OCI-LY3 (cell line): ENCODE measurements around the gene EHF.
A peak's percentile ranks its signal among the peaks of the same experiment; 100 is the strongest.

Experiments
- H2AFZ ChIP-seq: fragments of 200-600, 300-600 bp; shearing (Covaris generic); 2 replicates; pipeline ENCODE4 v1.6.0; 2014; ENCODE audit warnings: antibody characterized with exemption, low read depth, low read length
- H3K27ac ChIP-seq: fragments of 200-600, 300-600 bp; sonication (generic); 2 replicates; pipeline ENCODE4 v1.5.1; 2014; ENCODE audit warnings: mild to moderate bottlenecking, low read length, moderate library complexity, mixed read lengths
- H3K27me3 ChIP-seq: fragments of 200-600, 300-600 bp; sonication (generic); 2 replicates; pipeline ENCODE4 v1.6.1; 2014; ENCODE audit warnings: low read depth, low read length, mixed read lengths
- H3K36me3 ChIP-seq: fragments of 200-600, 300-600 bp; sonication (generic); replicated peaks from 2 replicates; pipeline ENCODE3; 2014; ENCODE audit warnings: low read depth, low read length, mixed read lengths
- H3K4me1 ChIP-seq: fragments of 300-600, 200-600 bp; sonication (generic); 2 replicates; pipeline ENCODE4 v1.6.1; 2014; ENCODE audit warnings: low read length, mixed read lengths
- H3K4me2 ChIP-seq: fragments of 200-600, 300-600 bp; sonication (generic); 2 replicates; pipeline ENCODE4 v1.6.1; 2014; ENCODE audit warnings: low read length, mixed read lengths
- H3K4me3 ChIP-seq: fragments of 300-600, 200-600 bp; sonication (generic); 2 replicates; pipeline ENCODE4 v1.5.1; 2014; ENCODE audit warnings: antibody characterized with exemption, mild to moderate bottlenecking, low read length, moderate library complexity
- H3K79me2 ChIP-seq: fragments of 300-600, 200-600 bp; shearing (Covaris generic); 2 replicates; pipeline ENCODE4 v1.6.1; 2014; ENCODE audit warnings: mild to moderate bottlenecking, low read length, mixed read lengths
- H3K9ac ChIP-seq: fragments of 300-600, 200-600 bp; shearing (Covaris generic); 2 replicates; pipeline ENCODE4 v1.6.0; 2014; ENCODE audit warnings: mild to moderate bottlenecking, low read length, moderate library complexity
- H3K9me3 ChIP-seq: fragments of 200-600, 300-600 bp; shearing (Covaris generic); 2 replicates; pipeline ENCODE4 v1.6.1; 2014; ENCODE audit warnings: low read length, mixed read lengths; ENCODE audit not compliant: insufficient read depth
- H4K20me1 ChIP-seq: fragments of 200-600, 300-600 bp; sonication (generic); 2 replicates; pipeline ENCODE4 v1.6.1; 2016; ENCODE audit warnings: low read length, mixed read lengths; ENCODE audit not compliant: insufficient read depth
- EZH2phosphoT487 ChIP-seq: fragments of 200-600 bp; shearing (Covaris generic); IDR thresholded peaks from 2 replicates; pipeline ENCODE4 v1.6.1; 2018; ENCODE audit warnings: antibody characterized with exemption, mixed run types, low read depth
- TF ChIP-seq, protein P1 (sequence below): fragments of 200-600, 300-600 bp; sonication (generic); IDR thresholded peaks from 2 replicates; pipeline ENCODE4 v1.5.1; 2014; ENCODE audit warnings: antibody characterized with exemption, low read length, low read depth

EHF gene

DNA sequence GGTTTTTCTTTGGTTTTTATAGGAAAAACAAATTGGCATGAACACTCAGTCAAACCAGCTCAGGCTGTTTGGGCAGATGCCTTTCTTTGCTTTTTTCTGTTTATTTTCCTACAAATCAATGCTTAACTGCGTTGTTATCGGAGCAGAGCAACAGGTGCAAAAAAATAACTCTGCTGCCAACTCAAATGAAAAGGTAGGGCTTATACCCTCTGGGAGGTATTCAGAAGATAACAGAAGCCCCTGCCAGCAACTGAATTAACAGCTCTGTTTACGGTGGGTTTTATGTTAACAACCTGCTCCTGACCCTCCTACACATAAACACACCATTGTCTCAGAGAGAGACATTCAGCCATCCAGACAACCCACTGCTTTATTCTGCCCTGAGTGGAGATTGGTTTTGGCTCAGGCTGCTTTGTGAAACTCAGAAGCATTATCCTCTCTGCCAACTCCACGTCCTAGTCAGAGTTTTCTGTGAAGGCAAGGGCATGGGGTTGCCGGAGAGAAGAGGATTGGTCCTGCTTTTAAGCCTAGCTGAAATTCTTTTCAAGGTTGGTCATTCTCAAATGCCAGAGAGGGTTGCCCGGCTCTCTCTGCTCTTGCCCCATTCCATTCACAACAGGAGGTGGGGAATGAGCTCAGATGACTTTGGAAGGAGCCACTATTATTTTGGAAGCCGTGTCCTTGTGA lies 11.4 kb downstream of the EHF start:
- Histone ChIP-seq H4K20me1 (no peaks in the 10 kb centered on the region), H3K36me3 (no peaks in the 10 kb centered on the region), H3K27ac (no peak overlapping the region), H3K4me1 (peaks cover 41% of the 10 kb centered on the region), H3K9me3 (no peaks in the 10 kb centered on the region), H3K4me3 (no peak overlapping the region), H2AFZ (no peak overlapping the region), H3K79me2 (no peaks in the 10 kb centered on the region), H3K4me2 (no peak overlapping the region), H3K9ac (no peak overlapping the region), H3K27me3 (no peaks in the 10 kb centered on the region)
- TF ChIP-seq EZH2phosphoT487 = no peak
- TF ChIP-seq, protein P1, sequence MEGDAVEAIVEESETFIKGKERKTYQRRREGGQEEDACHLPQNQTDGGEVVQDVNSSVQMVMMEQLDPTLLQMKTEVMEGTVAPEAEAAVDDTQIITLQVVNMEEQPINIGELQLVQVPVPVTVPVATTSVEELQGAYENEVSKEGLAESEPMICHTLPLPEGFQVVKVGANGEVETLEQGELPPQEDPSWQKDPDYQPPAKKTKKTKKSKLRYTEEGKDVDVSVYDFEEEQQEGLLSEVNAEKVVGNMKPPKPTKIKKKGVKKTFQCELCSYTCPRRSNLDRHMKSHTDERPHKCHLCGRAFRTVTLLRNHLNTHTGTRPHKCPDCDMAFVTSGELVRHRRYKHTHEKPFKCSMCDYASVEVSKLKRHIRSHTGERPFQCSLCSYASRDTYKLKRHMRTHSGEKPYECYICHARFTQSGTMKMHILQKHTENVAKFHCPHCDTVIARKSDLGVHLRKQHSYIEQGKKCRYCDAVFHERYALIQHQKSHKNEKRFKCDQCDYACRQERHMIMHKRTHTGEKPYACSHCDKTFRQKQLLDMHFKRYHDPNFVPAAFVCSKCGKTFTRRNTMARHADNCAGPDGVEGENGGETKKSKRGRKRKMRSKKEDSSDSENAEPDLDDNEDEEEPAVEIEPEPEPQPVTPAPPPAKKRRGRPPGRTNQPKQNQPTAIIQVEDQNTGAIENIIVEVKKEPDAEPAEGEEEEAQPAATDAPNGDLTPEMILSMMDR = no peak

DNA sequence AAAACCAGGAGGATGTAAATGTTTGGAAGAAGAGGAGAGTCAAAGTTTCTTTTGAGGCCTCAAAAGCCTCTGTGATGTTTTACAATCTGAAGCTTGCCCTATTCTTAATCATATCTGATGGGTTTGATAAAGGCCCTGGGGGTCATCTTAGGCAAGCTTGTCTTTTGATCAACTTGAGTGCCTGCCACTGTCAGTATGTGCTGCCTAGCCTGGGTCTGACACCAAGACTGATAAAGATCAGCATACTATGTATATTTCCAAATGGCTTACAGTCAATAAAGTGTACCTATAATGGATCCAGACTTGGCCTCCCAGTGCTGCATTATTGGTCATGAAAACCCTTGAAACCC lies 12.7 kb downstream of the EHF start:
- Histone ChIP-seq H3K4me3 (peak overlapping the region; percentile 15), H3K9ac (no peak overlapping the region; the same call in 1 of the 2 replicates), H4K20me1 (no peaks in the 10 kb centered on the region), H3K36me3 (no peaks in the 10 kb centered on the region), H3K79me2 (no peaks in the 10 kb centered on the region), H2AFZ (no peak overlapping the region), H3K9me3 (no peaks in the 10 kb centered on the region), H3K27me3 (no peaks in the 10 kb centered on the region), H3K27ac (peak overlapping the region; percentile 77), H3K4me2 (peak overlapping the region; percentile 89), H3K4me1 (peaks cover 34% of the 10 kb centered on the region)
- TF ChIP-seq EZH2phosphoT487 = no peak
- TF ChIP-seq, protein P1 = no peak

DNA sequence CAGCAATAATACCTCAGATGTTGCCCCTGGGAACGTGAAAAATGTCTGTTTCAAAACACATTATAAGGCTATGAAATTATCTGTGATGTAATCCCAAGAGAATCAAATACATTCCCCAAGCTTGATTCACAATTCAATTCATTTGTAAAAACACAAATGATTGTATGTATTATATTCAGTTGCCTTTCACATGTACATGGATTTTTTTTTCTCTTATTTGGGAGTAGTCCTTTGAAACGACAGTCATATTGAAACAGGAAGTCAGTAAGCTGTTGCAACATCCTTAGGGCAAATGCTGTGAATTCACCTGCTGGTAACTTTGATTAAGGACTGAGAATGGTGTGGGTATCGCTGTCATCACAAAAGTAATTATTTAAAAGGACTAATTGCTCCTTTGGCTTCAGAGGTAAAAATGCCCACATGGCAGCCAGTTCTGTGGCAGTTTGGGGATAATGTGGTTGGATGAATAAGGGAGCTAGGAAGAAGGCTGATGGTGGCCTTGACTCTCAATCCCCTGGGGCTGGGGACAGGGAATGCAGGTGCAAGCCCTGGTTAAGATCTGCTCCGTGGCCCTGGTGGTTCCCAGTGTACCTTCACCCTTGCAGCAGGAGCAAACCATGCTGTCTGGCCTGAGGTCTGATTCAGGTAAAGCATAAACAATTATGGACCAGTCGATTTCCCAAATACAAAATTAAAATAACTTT lies 13.2 kb downstream of the EHF start:
- Histone ChIP-seq H3K36me3 (no peaks in the 10 kb centered on the region), H4K20me1 (no peaks in the 10 kb centered on the region), H3K27me3 (no peaks in the 10 kb centered on the region), H2AFZ (no peak overlapping the region), H3K27ac (peak overlapping the region; percentile 77), H3K9ac (peak overlapping the region; percentile 40; the same call in 1 of the 2 replicates), H3K4me3 (peak overlapping the region; percentile 54), H3K9me3 (no peaks in the 10 kb centered on the region), H3K79me2 (no peaks in the 10 kb centered on the region), H3K4me1 (peaks cover 34% of the 10 kb centered on the region), H3K4me2 (peak overlapping the region; percentile 89)
- TF ChIP-seq EZH2phosphoT487 = no peak
- TF ChIP-seq, protein P1 = no peak

DNA sequence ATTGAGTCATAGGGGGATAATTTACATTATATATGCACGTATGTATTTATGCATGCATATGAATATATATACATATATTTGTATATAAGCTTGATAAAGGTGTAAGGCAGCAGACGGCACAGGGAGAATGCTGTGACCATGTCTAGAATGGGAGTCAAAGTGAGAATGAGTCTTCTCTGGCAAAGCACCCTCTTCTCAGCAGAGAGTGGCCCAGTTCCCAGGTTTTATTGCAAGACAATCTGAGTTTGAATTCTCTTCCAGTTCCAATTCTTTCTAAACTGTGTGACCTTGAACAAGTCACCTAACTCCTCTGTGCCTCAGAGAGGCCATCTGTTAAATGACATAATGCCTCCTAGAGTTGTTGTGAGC lies 13.8 kb downstream of the EHF start:
- H3K27ac ChIP-seq = peak overlapping the region; percentile 77

More for the DNA sequence above, 13.8 kb downstream of the EHF start:
- peak overlapping the region; percentile 40; the same call in 1 of the 2 replicates for H3K9ac ChIP-seq
- H3K9me3 ChIP-seq = no peaks in the 10 kb centered on the region
- peak overlapping the region; percentile 54 for H3K4me3 ChIP-seq
- no peak overlapping the region for H2AFZ ChIP-seq
- TF ChIP-seq, protein P1 = no peak
- TF ChIP-seq EZH2phosphoT487 = no peak
- peak overlapping the region; percentile 89 for H3K4me2 ChIP-seq
- no peaks in the 10 kb centered on the region for H4K20me1 ChIP-seq
- H3K36me3 ChIP-seq = no peaks in the 10 kb centered on the region
- no peaks in the 10 kb centered on the region for H3K79me2 ChIP-seq
- H3K27me3 ChIP-seq = no peaks in the 10 kb centered on the region
- peaks cover 34% of the 10 kb centered on the region for H3K4me1 ChIP-seq
